Measurements from ENCODE around the gene ZNF438.

ZNF438 gene

DNA sequence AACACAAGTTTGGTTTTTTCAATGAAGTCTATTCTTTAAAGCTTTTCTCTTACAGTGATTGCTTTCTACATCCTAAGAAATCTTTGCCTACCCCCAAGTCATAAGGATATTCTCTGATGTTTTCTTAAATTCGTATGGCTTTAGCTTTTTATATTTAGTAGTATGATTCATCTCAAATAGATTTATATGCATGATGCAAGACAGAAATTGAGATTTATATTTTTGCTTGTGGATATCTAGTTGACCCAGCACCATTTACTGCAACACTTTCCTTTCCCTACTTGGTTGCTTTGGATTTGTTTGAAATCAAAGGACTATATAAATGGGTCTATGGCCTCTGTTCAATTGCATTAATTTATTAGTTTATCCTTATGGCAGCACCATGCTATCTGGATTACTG, 113.9 kb downstream of the ZNF438 start:
- no peaks in the 10 kb centered on the region for H4K20me1 ChIP-seq (ENCODE audit: insufficient read depth, low read length)
- TF ChIP-seq, protein P1, sequence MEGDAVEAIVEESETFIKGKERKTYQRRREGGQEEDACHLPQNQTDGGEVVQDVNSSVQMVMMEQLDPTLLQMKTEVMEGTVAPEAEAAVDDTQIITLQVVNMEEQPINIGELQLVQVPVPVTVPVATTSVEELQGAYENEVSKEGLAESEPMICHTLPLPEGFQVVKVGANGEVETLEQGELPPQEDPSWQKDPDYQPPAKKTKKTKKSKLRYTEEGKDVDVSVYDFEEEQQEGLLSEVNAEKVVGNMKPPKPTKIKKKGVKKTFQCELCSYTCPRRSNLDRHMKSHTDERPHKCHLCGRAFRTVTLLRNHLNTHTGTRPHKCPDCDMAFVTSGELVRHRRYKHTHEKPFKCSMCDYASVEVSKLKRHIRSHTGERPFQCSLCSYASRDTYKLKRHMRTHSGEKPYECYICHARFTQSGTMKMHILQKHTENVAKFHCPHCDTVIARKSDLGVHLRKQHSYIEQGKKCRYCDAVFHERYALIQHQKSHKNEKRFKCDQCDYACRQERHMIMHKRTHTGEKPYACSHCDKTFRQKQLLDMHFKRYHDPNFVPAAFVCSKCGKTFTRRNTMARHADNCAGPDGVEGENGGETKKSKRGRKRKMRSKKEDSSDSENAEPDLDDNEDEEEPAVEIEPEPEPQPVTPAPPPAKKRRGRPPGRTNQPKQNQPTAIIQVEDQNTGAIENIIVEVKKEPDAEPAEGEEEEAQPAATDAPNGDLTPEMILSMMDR (IDR thresholded peaks at IDR 0.05; ENCODE audit: borderline replicate concordance, extremely low read depth, low read length, poor library complexity, severe bottlenecking): no peak
- TF ChIP-seq EZH2 (IDR thresholded peaks at IDR 0.05; ENCODE audit: borderline replicate concordance, low read depth, low read length, severe bottlenecking): no peak
- no peaks in the 10 kb centered on the region for H3K27me3 ChIP-seq (ENCODE audit: insufficient read depth, low read length, poor library complexity)
- H3K9ac ChIP-seq (ENCODE audit: low read depth, low read length): no peak overlapping the region
- H3K9me3 ChIP-seq (ENCODE audit: insufficient read depth, low read length, severe bottlenecking): no peaks in the 10 kb centered on the region
- H3K4me3 ChIP-seq (ENCODE audit: low read depth in 1 of 2, low read length in 2 of 2): no peak overlapping the region
- no peak overlapping the region for H3K27ac ChIP-seq (ENCODE audit: low read length)
- no peak for DNase-seq
- H3K79me2 ChIP-seq (ENCODE audit: insufficient read depth, low read length): no peaks in the 10 kb centered on the region
- no peaks in the 10 kb centered on the region for H3K36me3 ChIP-seq (ENCODE audit: insufficient read depth, low read length)
- H3K4me2 ChIP-seq (ENCODE audit: insufficient read depth, low read length): no peak overlapping the region
- no peak for ATAC-seq (ENCODE audit: insufficient read depth, low read depth)
- no peaks in the 10 kb centered on the region for H3K4me1 ChIP-seq (ENCODE audit: insufficient read depth, low read length)
- H2AFZ ChIP-seq (ENCODE audit: low read depth, low read length): no peak overlapping the region

DNA sequence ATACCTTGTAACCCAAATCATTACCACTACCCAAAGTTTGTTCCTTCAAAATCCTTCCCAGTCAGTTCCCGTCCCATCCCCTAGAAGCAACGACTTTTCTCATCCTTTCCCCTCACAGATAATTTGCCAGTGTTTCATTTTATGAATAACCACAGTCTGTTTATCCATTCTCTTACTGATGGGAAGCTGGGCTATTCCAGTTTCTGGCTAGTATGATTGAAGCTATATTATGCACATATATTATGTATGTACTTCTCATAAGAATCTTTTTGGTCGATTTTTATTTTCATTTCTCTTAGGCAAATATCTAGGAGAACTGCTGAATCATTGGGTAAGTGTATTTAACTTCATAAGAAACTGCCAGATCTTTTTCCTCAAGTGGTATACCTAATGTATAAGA, 114.6 kb downstream of the ZNF438 start:
- no peak for ATAC-seq (ENCODE audit: insufficient read depth, low read depth)
- no peaks in the 10 kb centered on the region for H3K4me1 ChIP-seq (ENCODE audit: insufficient read depth, low read length)
- no peak overlapping the region for H2AFZ ChIP-seq (ENCODE audit: low read depth, low read length)
- no peak overlapping the region for H3K27ac ChIP-seq (ENCODE audit: low read length)
- no peak overlapping the region for H3K4me2 ChIP-seq (ENCODE audit: insufficient read depth, low read length)
- H3K36me3 ChIP-seq (ENCODE audit: insufficient read depth, low read length): no peaks in the 10 kb centered on the region
- H3K9ac ChIP-seq (ENCODE audit: low read depth, low read length): no peak overlapping the region
- H3K9me3 ChIP-seq (ENCODE audit: insufficient read depth, low read length, severe bottlenecking): no peaks in the 10 kb centered on the region
- no peaks in the 10 kb centered on the region for H4K20me1 ChIP-seq (ENCODE audit: insufficient read depth, low read length)
- no peak for DNase-seq
- no peaks in the 10 kb centered on the region for H3K79me2 ChIP-seq (ENCODE audit: insufficient read depth, low read length)
- H3K4me3 ChIP-seq (ENCODE audit: low read depth in 1 of 2, low read length in 2 of 2): no peak overlapping the region
- H3K27me3 ChIP-seq (ENCODE audit: insufficient read depth, low read length, poor library complexity): no peaks in the 10 kb centered on the region
- no peak for TF ChIP-seq EZH2 (IDR thresholded peaks at IDR 0.05; ENCODE audit: borderline replicate concordance, low read depth, low read length, severe bottlenecking)
- TF ChIP-seq, protein P1 (IDR thresholded peaks at IDR 0.05; ENCODE audit: borderline replicate concordance, extremely low read depth, low read length, poor library complexity, severe bottlenecking): no peak

DNA sequence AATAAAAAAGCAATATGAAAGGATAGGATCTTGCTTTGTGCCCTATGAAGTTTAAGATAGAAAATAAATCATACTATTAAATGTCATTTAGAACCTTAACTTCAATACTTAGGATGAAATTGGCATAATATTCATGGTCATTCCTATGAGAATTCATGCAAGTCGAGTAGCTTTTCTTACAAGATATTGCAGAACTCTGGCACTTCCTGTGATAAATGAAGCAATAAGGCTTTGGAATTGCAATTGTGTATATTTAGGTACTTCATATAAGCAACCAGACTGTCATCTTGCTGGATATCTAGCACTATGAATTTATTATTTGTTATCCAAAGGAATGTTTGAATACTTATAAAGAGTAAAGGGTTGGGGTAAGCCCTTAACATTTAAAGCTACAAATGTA, 116.5 kb downstream of the ZNF438 start:
- H2AFZ ChIP-seq (ENCODE audit: low read depth, low read length): no peak overlapping the region
- no peaks in the 10 kb centered on the region for H3K4me1 ChIP-seq (ENCODE audit: insufficient read depth, low read length)
- no peak for TF ChIP-seq EZH2 (IDR thresholded peaks at IDR 0.05; ENCODE audit: borderline replicate concordance, low read depth, low read length, severe bottlenecking)
- no peaks in the 10 kb centered on the region for H3K79me2 ChIP-seq (ENCODE audit: insufficient read depth, low read length)
- no peak overlapping the region for H3K27ac ChIP-seq (ENCODE audit: low read length)
- H3K36me3 ChIP-seq (ENCODE audit: insufficient read depth, low read length): no peaks in the 10 kb centered on the region; the same call in 1 of the 2 replicates
- DNase-seq (no peak), ATAC-seq (ENCODE audit: insufficient read depth, low read depth) (no peak)
- no peak overlapping the region for H3K4me2 ChIP-seq (ENCODE audit: insufficient read depth, low read length)
- no peaks in the 10 kb centered on the region for H3K27me3 ChIP-seq (ENCODE audit: insufficient read depth, low read length, poor library complexity)
- no peaks in the 10 kb centered on the region for H3K9me3 ChIP-seq (ENCODE audit: insufficient read depth, low read length, severe bottlenecking)
- H4K20me1 ChIP-seq (ENCODE audit: insufficient read depth, low read length): no peaks in the 10 kb centered on the region
- no peak overlapping the region for H3K4me3 ChIP-seq (ENCODE audit: low read depth in 1 of 2, low read length in 2 of 2)
- H3K9ac ChIP-seq (ENCODE audit: low read depth, low read length): no peak overlapping the region

DNA sequence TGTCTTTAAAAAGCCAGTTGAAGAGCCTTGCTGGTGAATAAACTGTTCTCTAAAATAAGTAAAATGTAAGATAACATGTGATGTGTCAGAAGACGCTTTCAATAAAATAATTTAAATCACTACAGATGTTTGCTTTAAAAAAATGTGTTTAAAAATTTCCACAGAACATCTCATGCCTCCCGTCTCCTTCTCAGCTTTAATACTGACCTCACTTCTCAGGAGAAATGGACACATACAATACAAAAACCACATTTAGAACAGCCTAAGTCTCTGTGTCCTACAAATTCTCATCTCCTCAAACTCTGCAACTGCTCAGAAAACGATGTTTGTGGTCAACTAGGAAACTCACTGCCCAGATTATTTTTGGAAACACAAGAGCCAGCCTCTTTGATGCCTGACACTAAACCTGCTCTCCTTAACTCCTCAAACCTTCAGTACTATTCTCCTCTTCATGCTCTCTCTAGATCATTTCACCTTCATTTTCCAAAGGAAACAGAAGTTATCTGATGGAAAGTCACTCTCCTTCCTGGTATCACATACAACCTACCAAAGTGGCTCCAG, 120.3 kb downstream of the ZNF438 start:
- DNase-seq (no peak), ATAC-seq (ENCODE audit: insufficient read depth, low read depth) (no peak)
- Histone ChIP-seq H3K4me3 (ENCODE audit: low read depth in 1 of 2, low read length in 2 of 2) (no peak overlapping the region), H3K27ac (ENCODE audit: low read length) (no peak overlapping the region), H3K4me1 (ENCODE audit: insufficient read depth, low read length) (no peaks in the 10 kb centered on the region), H3K9me3 (ENCODE audit: insufficient read depth, low read length, severe bottlenecking) (no peaks in the 10 kb centered on the region), H3K27me3 (ENCODE audit: insufficient read depth, low read length, poor library complexity) (no peaks in the 10 kb centered on the region), H3K9ac (ENCODE audit: low read depth, low read length) (no peak overlapping the region), H3K36me3 (ENCODE audit: insufficient read depth, low read length) (peaks cover 11% of the 10 kb centered on the region; the same call in 1 of the 2 replicates), H4K20me1 (ENCODE audit: insufficient read depth, low read length) (no peaks in the 10 kb centered on the region), H3K79me2 (ENCODE audit: insufficient read depth, low read length) (no peaks in the 10 kb centered on the region), H3K4me2 (ENCODE audit: insufficient read depth, low read length) (no peak overlapping the region), H2AFZ (ENCODE audit: low read depth, low read length) (no peak overlapping the region)
- TF ChIP-seq, protein P1 (IDR thresholded peaks at IDR 0.05; ENCODE audit: borderline replicate concordance, extremely low read depth, low read length, poor library complexity, severe bottlenecking): no peak
- no peak for TF ChIP-seq EZH2 (IDR thresholded peaks at IDR 0.05; ENCODE audit: borderline replicate concordance, low read depth, low read length, severe bottlenecking)
